Progenitor cell of endocrine pancreas (in vitro differentiated cells): ENCODE results near the gene PTCH1. TPM values are rescaled to one million over a fixed set of nuclear protein-coding genes. Genes with fewer than 3 reads are reported as not detected.

ENCODE experiments used
- DNase-seq: peaks from one replicate; pipeline ENCODE4 v3.0.0; 2021; ENCODE audit warnings: low spot score; ENCODE audit not compliant: unreplicated experiment
- H3K27ac Mint-ChIP-seq: 2 replicates; pipeline ENCODE4 v1.8.0; 2021; ENCODE audit warnings: mild to moderate bottlenecking, moderate library complexity, mixed read lengths
- H3K27me3 Mint-ChIP-seq: 2 replicates; pipeline ENCODE4 v1.8.0; 2021; ENCODE audit warnings: mixed read lengths
- H3K36me3 Mint-ChIP-seq: 2 replicates; pipeline ENCODE4 v1.8.0; 2022; ENCODE audit warnings: mixed read lengths; ENCODE audit not compliant: insufficient read depth
- H3K4me1 Mint-ChIP-seq: 2 replicates; pipeline ENCODE4 v1.8.0; 2021; ENCODE audit warnings: low read depth, mixed read lengths
- H3K4me3 Mint-ChIP-seq: 2 replicates; pipeline ENCODE4 v1.8.0; 2021; ENCODE audit warnings: low read depth, mild to moderate bottlenecking, moderate library complexity, mixed read lengths
- H3K9me3 Mint-ChIP-seq: 2 replicates; pipeline ENCODE4 v1.8.0; 2021; ENCODE audit warnings: low read depth, mixed read lengths
- long read RNA-seq: library from polyadenylated mRNA; unstranded; transcript quantifications from one replicate; pipeline ENCODE4 v2.0.0, GENCODE V29; 2020
- total RNA-seq: library from RNA; stranded (reverse); gene quantifications from 2 replicates; pipeline ENCODE4 v1.2.1, GENCODE V29; 2021
- TF ChIP-seq, protein P1 (sequence below): fragments of 200-600 bp; sonication (generic); IDR thresholded peaks from one replicate; pipeline ENCODE4 v1.5.0; 2021; ENCODE audit warnings: antibody characterized with exemption, mild to moderate bottlenecking; ENCODE audit not compliant: unreplicated experiment

Gene PTCH1
- total RNA-seq, result 54.9 and 56.3 TPM in 2 replicates
- long read RNA-seq, partial matches to known transcripts, result 1 of 3 reads
- long read RNA-seq, other reads (novel, unspliced or antisense), result 2 of 3 reads

DNA sequence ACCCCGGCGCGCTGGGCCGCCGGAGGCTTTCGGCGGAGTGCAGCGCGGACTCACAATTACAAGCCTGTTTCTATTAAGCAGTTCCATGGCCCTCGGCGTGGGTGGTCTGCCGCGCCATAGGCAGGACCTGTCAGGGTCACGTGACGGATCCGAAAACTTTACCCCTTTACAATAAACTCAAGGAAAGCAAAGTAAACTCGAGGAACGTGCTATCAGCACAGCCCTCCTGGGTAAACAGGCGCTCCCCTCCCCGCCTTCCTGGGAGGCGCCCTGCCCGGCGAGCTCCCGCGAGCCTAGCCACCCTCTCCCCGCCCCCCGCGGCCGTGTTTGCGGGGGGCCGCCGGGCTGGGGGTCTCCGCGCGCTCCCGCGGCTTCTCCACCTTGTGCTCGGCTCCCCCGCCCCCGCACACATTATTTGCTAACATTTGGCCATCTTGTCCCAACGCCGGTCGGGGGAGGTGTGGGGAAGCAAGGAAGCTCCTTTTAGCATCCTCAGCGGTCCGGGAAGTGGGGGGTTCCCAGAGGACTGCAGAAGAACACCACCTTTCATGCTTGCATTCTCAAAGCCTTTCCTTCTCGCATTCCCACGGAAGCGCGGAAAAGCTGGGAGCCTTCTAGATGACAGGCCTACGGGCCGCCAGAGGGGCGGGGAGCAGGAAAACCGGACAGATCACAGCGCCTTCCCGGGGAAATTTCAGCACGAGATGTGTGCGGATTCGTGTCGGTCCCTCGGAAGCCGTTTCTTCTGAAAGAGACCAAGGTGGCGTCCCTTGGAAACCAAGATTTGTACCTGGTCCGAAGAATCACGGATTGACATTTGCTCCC is at the start of gene PTCH1:
PTCH1 (minus strand) TSS at position 238 of the 825 bp plus-strand sequence.
- peak within 1 kb of the TSS; percentile 87 for H3K4me3 Mint-ChIP-seq
- no peaks in the 10 kb centered on the region for H3K36me3 Mint-ChIP-seq
- DNase-seq, result peak; percentile 26
- no peaks in the 10 kb centered on the region for H3K9me3 Mint-ChIP-seq
- peaks cover 80% of the 10 kb centered on the region for H3K27me3 Mint-ChIP-seq
- peaks cover 24% of the 10 kb centered on the region for H3K4me1 Mint-ChIP-seq
- peak within 1 kb of the TSS; percentile 91 for H3K27ac Mint-ChIP-seq
- TF ChIP-seq, protein P1, sequence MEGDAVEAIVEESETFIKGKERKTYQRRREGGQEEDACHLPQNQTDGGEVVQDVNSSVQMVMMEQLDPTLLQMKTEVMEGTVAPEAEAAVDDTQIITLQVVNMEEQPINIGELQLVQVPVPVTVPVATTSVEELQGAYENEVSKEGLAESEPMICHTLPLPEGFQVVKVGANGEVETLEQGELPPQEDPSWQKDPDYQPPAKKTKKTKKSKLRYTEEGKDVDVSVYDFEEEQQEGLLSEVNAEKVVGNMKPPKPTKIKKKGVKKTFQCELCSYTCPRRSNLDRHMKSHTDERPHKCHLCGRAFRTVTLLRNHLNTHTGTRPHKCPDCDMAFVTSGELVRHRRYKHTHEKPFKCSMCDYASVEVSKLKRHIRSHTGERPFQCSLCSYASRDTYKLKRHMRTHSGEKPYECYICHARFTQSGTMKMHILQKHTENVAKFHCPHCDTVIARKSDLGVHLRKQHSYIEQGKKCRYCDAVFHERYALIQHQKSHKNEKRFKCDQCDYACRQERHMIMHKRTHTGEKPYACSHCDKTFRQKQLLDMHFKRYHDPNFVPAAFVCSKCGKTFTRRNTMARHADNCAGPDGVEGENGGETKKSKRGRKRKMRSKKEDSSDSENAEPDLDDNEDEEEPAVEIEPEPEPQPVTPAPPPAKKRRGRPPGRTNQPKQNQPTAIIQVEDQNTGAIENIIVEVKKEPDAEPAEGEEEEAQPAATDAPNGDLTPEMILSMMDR, result no peak

DNA sequence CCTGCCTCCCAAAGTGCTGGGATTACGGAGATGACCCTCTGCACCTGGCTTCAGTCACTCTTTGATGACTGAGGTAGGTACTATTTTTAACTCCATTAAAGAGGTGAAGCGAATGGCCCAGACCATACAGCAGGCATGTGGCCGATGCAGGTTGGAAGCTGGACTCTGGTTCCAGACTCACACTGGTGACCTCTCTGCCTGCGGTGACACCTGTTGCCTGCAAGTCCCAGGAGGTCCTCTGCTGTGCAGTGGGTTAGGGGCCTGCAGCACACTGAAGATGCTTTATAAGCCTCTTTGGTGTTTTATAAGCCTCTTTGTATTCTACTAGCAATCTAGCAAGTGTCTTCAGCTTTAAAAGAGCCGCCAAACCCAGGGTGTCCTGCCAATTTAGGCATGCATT is 49.2 kb upstream of the PTCH1 start:
- H3K4me1 Mint-ChIP-seq, result no peaks in the 10 kb centered on the region

DNA sequence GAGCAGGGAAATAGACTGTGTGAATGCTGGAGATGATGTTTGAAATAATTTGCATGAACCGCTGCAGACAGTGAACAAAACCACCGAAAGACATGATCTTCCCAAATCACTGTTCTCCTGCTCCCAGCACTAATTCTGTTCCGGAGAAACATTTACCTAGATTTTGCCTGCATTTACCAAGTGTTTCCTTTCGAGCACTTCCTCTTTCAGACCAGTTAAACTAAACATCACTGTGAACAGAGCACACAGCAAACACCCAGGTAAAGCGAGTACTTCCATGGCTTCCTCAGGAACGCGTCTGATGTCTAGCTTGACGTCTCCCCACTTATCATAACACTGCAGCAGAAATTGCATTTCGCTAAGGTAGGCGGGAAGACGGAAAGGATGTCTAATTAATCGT is 45.1 kb upstream of the PTCH1 start:
- H3K9me3 Mint-ChIP-seq, result peaks cover 3% of the 10 kb centered on the region
- DNase-seq, result no peak
- no peak overlapping the region for H3K27ac Mint-ChIP-seq
- H3K4me3 Mint-ChIP-seq, result no peak overlapping the region
- H3K4me1 Mint-ChIP-seq, result no peaks in the 10 kb centered on the region
- peaks cover 26% of the 10 kb centered on the region for H3K27me3 Mint-ChIP-seq
- TF ChIP-seq, protein P1, result no peak
- no peaks in the 10 kb centered on the region for H3K36me3 Mint-ChIP-seq

More for the DNA sequence above, 49.2 kb upstream of the PTCH1 start:
- TF ChIP-seq, protein P1, result no peak
- H3K27ac Mint-ChIP-seq, result no peak overlapping the region
- H3K27me3 Mint-ChIP-seq, result peaks cover 28% of the 10 kb centered on the region
- no peaks in the 10 kb centered on the region for H3K36me3 Mint-ChIP-seq
- no peak for DNase-seq
- no peaks in the 10 kb centered on the region for H3K9me3 Mint-ChIP-seq
- H3K4me3 Mint-ChIP-seq, result no peak overlapping the region

DNA sequence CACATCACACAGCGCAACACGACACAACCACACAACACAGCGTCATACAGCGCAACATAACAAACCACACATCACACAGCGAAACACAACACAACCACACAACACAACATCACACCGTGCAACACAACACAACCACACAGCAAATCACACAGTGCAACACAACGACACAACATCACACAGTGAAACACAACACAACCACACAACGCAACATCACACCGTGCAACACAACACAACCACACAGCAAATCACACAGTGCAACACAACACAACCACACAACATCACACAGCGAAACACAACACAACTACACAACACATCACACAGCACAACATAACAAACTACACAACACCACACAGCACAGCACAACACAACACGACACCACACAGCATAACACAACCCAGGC is 40.4 kb upstream of the PTCH1 start:
- no peaks in the 10 kb centered on the region for H3K36me3 Mint-ChIP-seq
- H3K27me3 Mint-ChIP-seq, result peaks cover 55% of the 10 kb centered on the region
- H3K4me3 Mint-ChIP-seq, result no peak overlapping the region
- H3K4me1 Mint-ChIP-seq, result no peaks in the 10 kb centered on the region
- no peak for DNase-seq
- no peak overlapping the region for H3K27ac Mint-ChIP-seq
- TF ChIP-seq, protein P1, result no peak
- peaks cover 3% of the 10 kb centered on the region for H3K9me3 Mint-ChIP-seq

DNA sequence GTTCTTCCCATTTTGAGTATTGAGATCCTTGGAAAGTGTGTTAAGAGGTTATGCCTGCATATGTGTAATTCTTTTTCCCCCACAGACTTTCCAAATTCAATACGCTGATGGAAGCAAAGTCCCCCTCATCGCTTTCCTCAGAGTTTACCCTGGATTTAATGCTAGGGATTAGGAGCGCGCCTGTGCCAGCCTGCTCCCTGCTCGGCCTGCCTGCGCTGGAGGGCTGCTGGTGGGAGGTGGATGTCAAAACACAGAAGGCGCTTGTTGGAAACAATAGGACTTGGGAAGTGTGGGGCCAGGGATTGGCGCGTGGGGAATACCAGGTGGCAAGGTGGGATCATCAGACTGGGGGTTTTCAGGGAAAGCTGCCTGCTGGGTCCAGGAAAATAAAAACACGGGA is 39.8 kb upstream of the PTCH1 start:
- Mint-ChIP-seq H3K27ac (no peak overlapping the region), H3K36me3 (no peaks in the 10 kb centered on the region), H3K4me3 (no peak overlapping the region), H3K9me3 (peaks cover 3% of the 10 kb centered on the region), H3K27me3 (peaks cover 60% of the 10 kb centered on the region), H3K4me1 (no peaks in the 10 kb centered on the region)
- DNase-seq, result no peak
- TF ChIP-seq, protein P1, result no peak
